ENCODE measurements around the gene EPS15. TPM values are rescaled to one million over a fixed set of nuclear protein-coding genes. Genes with fewer than 3 reads are reported as not detected.

Gene EPS15
- total RNA-seq, 1 donor from 2014 or later: 37.1 TPM

DNA sequence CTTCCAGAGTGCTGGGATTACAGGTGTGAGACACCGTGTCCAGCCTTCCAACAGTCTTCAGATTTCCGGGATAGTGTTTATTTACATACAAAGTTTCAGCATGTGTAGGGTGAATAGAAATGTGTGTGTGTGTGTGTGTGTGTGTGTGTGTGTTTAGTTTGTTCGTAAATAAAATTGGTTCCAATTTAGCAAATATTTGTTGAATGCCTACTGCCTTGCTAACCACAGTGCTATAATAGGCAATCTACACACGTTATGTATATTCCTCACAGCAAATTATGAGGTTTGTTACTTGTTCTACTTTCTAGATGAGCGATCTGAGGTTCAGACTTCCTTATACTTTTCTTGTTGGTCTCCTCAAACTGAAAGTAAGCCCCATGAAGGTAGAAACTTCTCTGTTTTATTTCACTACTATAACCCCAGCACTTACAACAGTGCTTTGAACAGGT is 32.8 kb upstream of the EPS15 start:
- TF ChIP-seq, protein P1, sequence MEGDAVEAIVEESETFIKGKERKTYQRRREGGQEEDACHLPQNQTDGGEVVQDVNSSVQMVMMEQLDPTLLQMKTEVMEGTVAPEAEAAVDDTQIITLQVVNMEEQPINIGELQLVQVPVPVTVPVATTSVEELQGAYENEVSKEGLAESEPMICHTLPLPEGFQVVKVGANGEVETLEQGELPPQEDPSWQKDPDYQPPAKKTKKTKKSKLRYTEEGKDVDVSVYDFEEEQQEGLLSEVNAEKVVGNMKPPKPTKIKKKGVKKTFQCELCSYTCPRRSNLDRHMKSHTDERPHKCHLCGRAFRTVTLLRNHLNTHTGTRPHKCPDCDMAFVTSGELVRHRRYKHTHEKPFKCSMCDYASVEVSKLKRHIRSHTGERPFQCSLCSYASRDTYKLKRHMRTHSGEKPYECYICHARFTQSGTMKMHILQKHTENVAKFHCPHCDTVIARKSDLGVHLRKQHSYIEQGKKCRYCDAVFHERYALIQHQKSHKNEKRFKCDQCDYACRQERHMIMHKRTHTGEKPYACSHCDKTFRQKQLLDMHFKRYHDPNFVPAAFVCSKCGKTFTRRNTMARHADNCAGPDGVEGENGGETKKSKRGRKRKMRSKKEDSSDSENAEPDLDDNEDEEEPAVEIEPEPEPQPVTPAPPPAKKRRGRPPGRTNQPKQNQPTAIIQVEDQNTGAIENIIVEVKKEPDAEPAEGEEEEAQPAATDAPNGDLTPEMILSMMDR (IDR thresholded peaks at IDR 0.05; ENCODE audit: insufficient read depth, low read length, poor library complexity, severe bottlenecking): no peak
- Histone ChIP-seq H3K36me3 (ENCODE audit: control insufficient read depth, insufficient read depth, low read length) (no peaks in the 10 kb centered on the region), H3K4me3 (ENCODE audit: low read depth, low read length) (no peak overlapping the region), H3K27me3 (ENCODE audit: control insufficient read depth, insufficient read depth, low read length) (no peaks in the 10 kb centered on the region)
- DNase-seq (ENCODE audit: low read depth): no peak

DNA sequence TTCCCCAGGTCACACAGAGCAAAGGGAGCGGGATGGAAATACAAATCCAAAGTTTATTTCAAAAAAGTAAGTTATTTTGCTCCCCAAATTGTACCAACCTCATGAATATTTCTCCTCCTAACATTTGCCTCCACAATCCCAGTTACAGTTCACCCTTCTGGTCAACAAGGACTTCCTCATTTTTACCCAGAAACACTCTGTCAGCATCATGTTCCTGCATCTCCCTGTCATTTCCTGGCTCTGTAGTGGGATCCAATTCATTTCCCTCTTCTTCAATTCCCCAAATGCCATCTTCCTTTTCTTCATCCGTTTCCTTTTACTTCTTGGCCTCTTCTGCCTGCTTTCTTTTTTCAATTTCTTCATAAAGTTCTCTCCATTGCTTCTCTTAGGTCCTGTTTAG is 32.0 kb upstream of the EPS15 start:
- Histone ChIP-seq H3K27me3 (ENCODE audit: control insufficient read depth, insufficient read depth, low read length) (no peaks in the 10 kb centered on the region), H3K4me3 (ENCODE audit: low read depth, low read length) (no peak overlapping the region), H3K36me3 (ENCODE audit: control insufficient read depth, insufficient read depth, low read length) (no peaks in the 10 kb centered on the region)
- TF ChIP-seq, protein P1 (IDR thresholded peaks at IDR 0.05; ENCODE audit: insufficient read depth, low read length, poor library complexity, severe bottlenecking): no peak
- DNase-seq (ENCODE audit: low read depth): no peak

DNA sequence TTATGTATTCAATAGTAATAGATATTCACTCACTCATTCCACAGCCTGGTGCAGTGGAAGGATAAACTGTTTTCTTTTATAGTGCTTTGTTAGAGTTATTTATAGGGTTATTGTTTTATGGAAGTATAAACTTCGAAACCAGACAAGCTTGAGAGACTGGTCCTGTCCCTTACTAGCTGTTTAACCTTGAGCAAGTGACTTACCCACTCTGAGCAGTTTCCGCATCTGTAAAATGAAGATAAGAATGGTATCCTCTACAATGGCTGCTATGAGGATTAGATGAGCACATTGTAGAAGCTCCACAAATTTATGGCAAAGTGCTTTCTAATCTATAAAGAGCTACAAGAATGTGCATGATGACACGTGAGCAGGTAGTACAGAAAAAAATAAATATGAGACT is 30.8 kb upstream of the EPS15 start:
- TF ChIP-seq, protein P1 (IDR thresholded peaks at IDR 0.05; ENCODE audit: insufficient read depth, low read length, poor library complexity, severe bottlenecking): no peak
- Histone ChIP-seq H3K36me3 (ENCODE audit: control insufficient read depth, insufficient read depth, low read length) (no peaks in the 10 kb centered on the region), H3K4me3 (ENCODE audit: low read depth, low read length) (no peak overlapping the region), H3K27me3 (ENCODE audit: control insufficient read depth, insufficient read depth, low read length) (no peaks in the 10 kb centered on the region)
- DNase-seq (ENCODE audit: low read depth): no peak

DNA sequence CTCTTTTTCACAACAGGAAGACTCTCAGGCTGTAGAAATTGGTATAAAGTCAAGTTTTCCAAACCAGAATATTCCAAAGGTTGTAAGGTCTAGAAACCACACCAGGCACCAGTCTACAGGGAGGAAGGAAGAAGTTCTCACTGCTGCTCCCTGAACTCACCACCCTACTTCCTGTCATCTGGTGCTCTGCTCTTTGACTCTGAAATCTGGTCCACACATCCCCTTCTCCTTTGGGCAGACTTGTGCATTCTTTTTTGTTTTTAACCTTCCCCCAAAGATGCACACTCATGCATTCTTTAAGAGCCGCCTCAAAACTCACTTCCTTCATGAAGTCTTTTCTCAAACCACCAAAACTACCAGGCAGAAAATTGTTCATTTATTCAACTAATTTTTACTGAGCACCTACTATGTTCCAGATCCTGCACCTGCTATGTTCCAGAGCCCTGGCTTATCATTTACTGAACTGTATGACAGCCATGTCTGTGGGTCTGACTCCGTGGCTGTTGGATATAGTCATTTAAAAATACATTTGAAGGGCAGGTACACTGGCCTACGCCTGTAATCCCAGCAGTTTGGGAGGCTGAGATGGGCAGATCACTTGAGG is 30.1 kb upstream of the EPS15 start:
- H3K4me3 ChIP-seq (ENCODE audit: low read depth, low read length): no peak overlapping the region
- TF ChIP-seq, protein P1 (IDR thresholded peaks at IDR 0.05; ENCODE audit: insufficient read depth, low read length, poor library complexity, severe bottlenecking): no peak
- no peak for DNase-seq (ENCODE audit: low read depth)
- no peaks in the 10 kb centered on the region for H3K27me3 ChIP-seq (ENCODE audit: control insufficient read depth, insufficient read depth, low read length)
- no peaks in the 10 kb centered on the region for H3K36me3 ChIP-seq (ENCODE audit: control insufficient read depth, insufficient read depth, low read length)

DNA sequence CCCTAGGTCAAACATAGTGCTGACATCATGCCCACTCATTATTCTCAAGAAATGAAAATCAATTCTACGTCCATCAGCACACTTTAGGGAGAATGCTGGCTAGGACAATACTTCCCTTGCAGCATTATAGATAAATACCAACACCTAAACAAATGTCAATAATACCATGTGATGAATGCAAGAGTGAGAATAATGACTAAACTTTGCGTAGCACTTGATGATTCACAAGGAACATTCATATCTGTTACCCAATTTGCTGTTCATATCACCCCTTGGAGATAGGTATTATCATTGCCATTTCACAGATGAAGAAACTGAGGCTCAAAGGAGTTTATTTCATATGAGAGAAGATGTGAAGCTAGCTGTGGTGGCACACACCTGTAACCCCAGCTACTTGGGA is 24.8 kb upstream of the EPS15 start:
- no peak for DNase-seq (ENCODE audit: low read depth)
- no peaks in the 10 kb centered on the region for H3K36me3 ChIP-seq (ENCODE audit: control insufficient read depth, insufficient read depth, low read length)
- H3K27me3 ChIP-seq (ENCODE audit: control insufficient read depth, insufficient read depth, low read length): no peaks in the 10 kb centered on the region
- no peak overlapping the region for H3K4me3 ChIP-seq (ENCODE audit: low read depth, low read length)
- TF ChIP-seq, protein P1 (IDR thresholded peaks at IDR 0.05; ENCODE audit: insufficient read depth, low read length, poor library complexity, severe bottlenecking): no peak

Measured in kidney epithelial cell (primary cell).